Liver (tissue), 9 donors: ENCODE measurements around the gene SIX1. TPM values are rescaled to one million over a fixed set of nuclear protein-coding genes. Genes with fewer than 3 reads are reported as not detected.

Experiments
- DNase-seq: peaks from one replicate; pipeline ENCODE4 v3.0.0-alpha.2; 2017; ENCODE audit warnings: low spot score
- H3K27ac ChIP-seq, 2 donors: one replicate each; pipeline ENCODE4 v1.7.0; 2013; ENCODE audit warnings: inconsistent platforms in 2 of 2, low read length in 2 of 2, control low read depth in 1 of 2, low read depth in 1 of 2, mild to moderate bottlenecking in 1 of 2
- H3K27me3 ChIP-seq, 4 donors: one replicate each; pipeline versions ENCODE4 v1.6.1 to v1.7.0; 2013; ENCODE audit warnings: low read length in 3 of 4, inconsistent platforms in 1 of 4, mild to moderate bottlenecking in 1 of 4, moderate library complexity in 1 of 4; ENCODE audit not compliant: control insufficient read depth in 4 of 4, insufficient read depth in 4 of 4
- H3K36me3 ChIP-seq, 4 donors: one replicate each; pipeline versions ENCODE4 v1.6.1 to v1.7.0; 2013; ENCODE audit warnings: low read length in 3 of 4, mild to moderate bottlenecking in 3 of 4, low read depth in 1 of 4, moderate library complexity in 1 of 4; ENCODE audit not compliant: control insufficient read depth in 4 of 4, insufficient read depth in 3 of 4
- H3K4me1 ChIP-seq, 4 donors: one replicate each; pipeline versions ENCODE4 v1.6.1 to v1.7.0; 2013; ENCODE audit warnings: low read length in 3 of 4, mild to moderate bottlenecking in 3 of 4, moderate library complexity in 1 of 4; ENCODE audit not compliant: control insufficient read depth in 4 of 4, insufficient read depth in 4 of 4
- H3K4me3 ChIP-seq, 3 donors: one replicate each; pipeline versions ENCODE4 v1.6.1 to v1.7.0; 2013; ENCODE audit warnings: low read length in 3 of 3, control low read depth in 1 of 3, low read depth in 1 of 3, mild to moderate bottlenecking in 1 of 3
- H3K9ac ChIP-seq, 2 donors: one replicate each; pipeline ENCODE4 v1.7.0; 2013; ENCODE audit warnings: low read length in 2 of 2, mild to moderate bottlenecking in 2 of 2, moderate library complexity in 2 of 2, control low read depth in 1 of 2, low read depth in 1 of 2
- H3K9me3 ChIP-seq, 4 donors: one replicate each; pipeline versions ENCODE4 v1.6.1 to v1.7.0; 2013; ENCODE audit warnings: low read length in 3 of 4; ENCODE audit not compliant: control insufficient read depth in 4 of 4
- EGR1 ChIP-seq, 2 donors: IDR thresholded peaks; 2 replicates each; pipeline ENCODE4 v1.6.1; 2016 to 2018; ENCODE audit warnings: antibody characterized with exemption in 2 of 2, low read depth in 2 of 2
- FOXA2 ChIP-seq: IDR thresholded peaks from 2 replicates; pipeline ENCODE4 v1.6.1; 2016; ENCODE audit warnings: antibody characterized with exemption
- GABPA ChIP-seq, 2 donors: IDR thresholded peaks in 1 of 2; conservative IDR thresholded peaks in 1 of 2; 2 replicates each; pipeline ENCODE4 v1.6.1; 2016; ENCODE audit warnings: antibody characterized with exemption in 2 of 2, mild to moderate bottlenecking in 1 of 2, moderate library complexity in 1 of 2
- HNF4G ChIP-seq: IDR thresholded peaks from 2 replicates; pipeline ENCODE4 v1.6.1; 2016; ENCODE audit warnings: antibody characterized with exemption
- JUND ChIP-seq, 2 donors: IDR thresholded peaks; 2 replicates each; pipeline ENCODE4 v1.6.1; 2016; ENCODE audit warnings: antibody characterized with exemption in 2 of 2
- NR2F2 ChIP-seq: IDR thresholded peaks from 2 replicates; pipeline ENCODE4 v1.6.1; 2016; ENCODE audit warnings: antibody characterized with exemption
- RAD21 ChIP-seq, 2 donors: IDR thresholded peaks; 2 replicates each; pipeline ENCODE4 v1.6.1; 2016; ENCODE audit warnings: antibody characterized with exemption in 2 of 2, mild to moderate bottlenecking in 2 of 2
- RXRA ChIP-seq, 2 donors: IDR thresholded peaks; 2 replicates each; pipeline ENCODE4 v1.6.1; 2017 to 2018; ENCODE audit warnings: antibody characterized with exemption in 2 of 2, mild to moderate bottlenecking in 1 of 2
- SP1 ChIP-seq: IDR thresholded peaks from 2 replicates; pipeline ENCODE4 v1.6.1; 2018; ENCODE audit warnings: antibody characterized with exemption, mild to moderate bottlenecking
- WGBS: extraction: QIAGEN DNeasy Blood & Tissue Kit; methylation state at CpG from one replicate; pipeline ENCODE4 v1.1.7; 2013; 5-methylcytosine and 5-hydroxymethylcytosine counted together
- polyA plus RNA-seq, 2 donors: library from polyadenylated mRNA; stranded (reverse) in 1 of 2; unstranded in 1 of 2; fragments of 200-250 nt in 1 of 2; fragments of >200 nt in 1 of 2; fragmentation: Nextera tagmentation in 1 of 2; extraction: Ambion mirVana in 1 of 2; gene quantifications; one replicate each; pipeline versions ENCODE4 v1.2.1 to v1.2.3, GENCODE V29; 2013 to 2015
- total RNA-seq, 2 donors: library from RNA; depleted of rRNA; stranded (reverse); fragments of >200 nt; gene quantifications; one replicate each; pipeline ENCODE4 v1.2.3, GENCODE V29; 2014
- TF ChIP-seq, protein P1 (sequence below): IDR thresholded peaks from 2 replicates; pipeline ENCODE4 v1.6.1; 2016; ENCODE audit warnings: antibody characterized with exemption
- TF ChIP-seq, protein P2 (sequence below): IDR thresholded peaks from 2 replicates; pipeline ENCODE4 v1.6.1; 2016; ENCODE audit warnings: antibody characterized with exemption, mild to moderate bottlenecking
- TF ChIP-seq, protein P3 (sequence below): IDR thresholded peaks from 2 replicates; pipeline ENCODE4 v1.6.1; 2016; ENCODE audit warnings: antibody characterized with exemption
- TF ChIP-seq, protein P4 (sequence below): IDR thresholded peaks from 2 replicates; pipeline ENCODE4 v1.6.1; 2016; ENCODE audit warnings: antibody characterized with exemption
- donor health status: healthy.
- donor health status: healthy.
- donor health status: healthy.
- donor health status: healthy.
- donor health status: healthy.

Gene SIX1
- total and polyA plus RNA-seq, 4 donors, result not detected

DNA sequence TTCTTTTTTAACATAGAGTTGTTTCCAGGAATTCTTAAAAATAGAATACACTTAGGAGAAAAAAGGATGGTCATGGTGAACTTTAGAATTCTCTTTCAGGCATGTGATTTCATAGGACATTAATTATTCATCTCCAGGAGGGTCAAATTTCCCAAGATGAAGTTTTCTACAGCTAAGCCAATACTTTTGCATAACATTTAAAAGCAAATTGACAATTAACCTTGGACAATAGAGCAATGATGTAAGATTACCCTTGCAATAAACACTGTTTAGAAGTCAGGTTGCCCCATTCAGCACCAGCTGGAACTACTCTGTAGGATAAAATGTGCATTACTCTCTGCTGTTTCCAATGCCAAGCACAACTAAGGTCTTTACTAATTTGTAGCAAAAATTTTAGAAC is 49.5 kb downstream of the SIX1 start (continued):
- TF ChIP-seq, protein P1, sequence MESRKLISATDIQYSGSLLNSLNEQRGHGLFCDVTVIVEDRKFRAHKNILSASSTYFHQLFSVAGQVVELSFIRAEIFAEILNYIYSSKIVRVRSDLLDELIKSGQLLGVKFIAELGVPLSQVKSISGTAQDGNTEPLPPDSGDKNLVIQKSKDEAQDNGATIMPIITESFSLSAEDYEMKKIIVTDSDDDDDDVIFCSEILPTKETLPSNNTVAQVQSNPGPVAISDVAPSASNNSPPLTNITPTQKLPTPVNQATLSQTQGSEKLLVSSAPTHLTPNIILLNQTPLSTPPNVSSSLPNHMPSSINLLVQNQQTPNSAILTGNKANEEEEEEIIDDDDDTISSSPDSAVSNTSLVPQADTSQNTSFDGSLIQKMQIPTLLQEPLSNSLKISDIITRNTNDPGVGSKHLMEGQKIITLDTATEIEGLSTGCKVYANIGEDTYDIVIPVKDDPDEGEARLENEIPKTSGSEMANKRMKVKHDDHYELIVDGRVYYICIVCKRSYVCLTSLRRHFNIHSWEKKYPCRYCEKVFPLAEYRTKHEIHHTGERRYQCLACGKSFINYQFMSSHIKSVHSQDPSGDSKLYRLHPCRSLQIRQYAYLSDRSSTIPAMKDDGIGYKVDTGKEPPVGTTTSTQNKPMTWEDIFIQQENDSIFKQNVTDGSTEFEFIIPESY, result no peak
- TF ChIP-seq JUND (IDR thresholded peaks at IDR 0.05), result no peak
- TF ChIP-seq, protein P2, sequence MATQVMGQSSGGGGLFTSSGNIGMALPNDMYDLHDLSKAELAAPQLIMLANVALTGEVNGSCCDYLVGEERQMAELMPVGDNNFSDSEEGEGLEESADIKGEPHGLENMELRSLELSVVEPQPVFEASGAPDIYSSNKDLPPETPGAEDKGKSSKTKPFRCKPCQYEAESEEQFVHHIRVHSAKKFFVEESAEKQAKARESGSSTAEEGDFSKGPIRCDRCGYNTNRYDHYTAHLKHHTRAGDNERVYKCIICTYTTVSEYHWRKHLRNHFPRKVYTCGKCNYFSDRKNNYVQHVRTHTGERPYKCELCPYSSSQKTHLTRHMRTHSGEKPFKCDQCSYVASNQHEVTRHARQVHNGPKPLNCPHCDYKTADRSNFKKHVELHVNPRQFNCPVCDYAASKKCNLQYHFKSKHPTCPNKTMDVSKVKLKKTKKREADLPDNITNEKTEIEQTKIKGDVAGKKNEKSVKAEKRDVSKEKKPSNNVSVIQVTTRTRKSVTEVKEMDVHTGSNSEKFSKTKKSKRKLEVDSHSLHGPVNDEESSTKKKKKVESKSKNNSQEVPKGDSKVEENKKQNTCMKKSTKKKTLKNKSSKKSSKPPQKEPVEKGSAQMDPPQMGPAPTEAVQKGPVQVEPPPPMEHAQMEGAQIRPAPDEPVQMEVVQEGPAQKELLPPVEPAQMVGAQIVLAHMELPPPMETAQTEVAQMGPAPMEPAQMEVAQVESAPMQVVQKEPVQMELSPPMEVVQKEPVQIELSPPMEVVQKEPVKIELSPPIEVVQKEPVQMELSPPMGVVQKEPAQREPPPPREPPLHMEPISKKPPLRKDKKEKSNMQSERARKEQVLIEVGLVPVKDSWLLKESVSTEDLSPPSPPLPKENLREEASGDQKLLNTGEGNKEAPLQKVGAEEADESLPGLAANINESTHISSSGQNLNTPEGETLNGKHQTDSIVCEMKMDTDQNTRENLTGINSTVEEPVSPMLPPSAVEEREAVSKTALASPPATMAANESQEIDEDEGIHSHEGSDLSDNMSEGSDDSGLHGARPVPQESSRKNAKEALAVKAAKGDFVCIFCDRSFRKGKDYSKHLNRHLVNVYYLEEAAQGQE, result no peak

DNA sequence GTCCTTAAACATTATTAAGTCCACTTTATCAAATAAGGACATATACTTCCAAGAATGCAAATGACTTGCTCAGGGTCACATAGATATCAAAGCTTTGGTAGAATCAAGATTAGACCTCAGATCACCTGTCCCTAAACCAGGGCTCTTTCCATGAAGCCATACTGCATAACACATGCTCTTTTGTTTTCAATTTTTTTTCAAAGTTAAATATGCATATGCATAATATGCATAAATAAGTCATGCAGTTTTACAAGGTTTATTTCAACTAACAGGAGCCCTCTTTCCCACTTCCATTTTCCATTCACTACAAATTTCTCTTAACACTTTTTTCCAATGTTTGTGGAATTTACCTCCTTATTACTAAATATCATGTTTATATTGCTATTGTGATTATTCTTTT is 53.1 kb downstream of the SIX1 start:
- no peaks in the 10 kb centered on the region for H3K36me3 ChIP-seq
- TF ChIP-seq, protein P3, sequence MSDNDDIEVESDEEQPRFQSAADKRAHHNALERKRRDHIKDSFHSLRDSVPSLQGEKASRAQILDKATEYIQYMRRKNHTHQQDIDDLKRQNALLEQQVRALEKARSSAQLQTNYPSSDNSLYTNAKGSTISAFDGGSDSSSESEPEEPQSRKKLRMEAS, result no peak
- DNase-seq, result no peak
- H3K9ac ChIP-seq, result no peak overlapping the region
- H3K4me3 ChIP-seq, result no peak overlapping the region
- H3K9me3 ChIP-seq, result no peaks in the 10 kb centered on the region
- H3K4me1 ChIP-seq, result no peaks in the 10 kb centered on the region
- no peak overlapping the region for H3K27ac ChIP-seq
- H3K27me3 ChIP-seq, result no peaks in the 10 kb centered on the region

DNA sequence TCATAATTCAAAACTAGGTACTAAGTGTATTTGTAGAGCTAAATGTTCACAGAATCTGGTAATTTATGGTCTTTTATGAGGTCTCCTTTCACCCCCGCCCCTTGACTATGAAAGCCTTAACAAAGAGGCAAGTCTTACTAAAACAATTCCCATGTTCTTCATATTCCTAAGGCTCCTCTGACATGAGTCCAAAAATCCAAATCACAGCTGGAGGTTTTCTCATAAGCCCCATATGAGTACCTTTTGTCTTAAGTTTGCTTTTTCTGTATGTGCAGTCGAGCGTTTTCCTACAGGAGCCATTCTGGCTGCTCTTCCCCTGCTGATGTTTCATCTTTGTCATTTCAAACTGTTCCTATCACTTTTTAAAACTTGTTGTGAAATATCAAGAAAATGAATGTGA is 55.2 kb downstream of the SIX1 start:
- no peak overlapping the region for H3K4me3 ChIP-seq
- H3K4me1 ChIP-seq, result no peaks in the 10 kb centered on the region
- H3K9me3 ChIP-seq, result no peaks in the 10 kb centered on the region
- 93% methylated on average over 3 of the region's 3 CpGs for WGBS
- no peak for DNase-seq
- no peaks in the 10 kb centered on the region for H3K36me3 ChIP-seq
- H3K27me3 ChIP-seq, result no peaks in the 10 kb centered on the region
- H3K27ac ChIP-seq, result no peak overlapping the region
- no peak for TF ChIP-seq NR2F2
- TF ChIP-seq, protein P2, result no peak
- TF ChIP-seq FOXA2, result no peak
- no peak for TF ChIP-seq SP1
- TF ChIP-seq, protein P1, result no peak
- TF ChIP-seq EGR1 (IDR thresholded peaks at IDR 0.05; ENCODE audit: low read depth in 2 of 2), result no peak
- TF ChIP-seq JUND (IDR thresholded peaks at IDR 0.05), result no peak
- TF ChIP-seq, protein P4, sequence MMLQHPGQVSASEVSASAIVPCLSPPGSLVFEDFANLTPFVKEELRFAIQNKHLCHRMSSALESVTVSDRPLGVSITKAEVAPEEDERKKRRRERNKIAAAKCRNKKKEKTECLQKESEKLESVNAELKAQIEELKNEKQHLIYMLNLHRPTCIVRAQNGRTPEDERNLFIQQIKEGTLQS, result no peak
- TF ChIP-seq HNF4G, result no peak
- no peak for TF ChIP-seq RAD21 (IDR thresholded peaks at IDR 0.05)
- TF ChIP-seq RXRA (IDR thresholded peaks at IDR 0.05), result no peak
- TF ChIP-seq GABPA (IDR thresholded peaks at IDR 0.05 in 1 of 2, conservative IDR thresholded peaks at IDR 0.05 in 1 of 2), result no peak
- TF ChIP-seq, protein P3, result no peak
- H3K9ac ChIP-seq, result no peak overlapping the region
